ENCODE data around the gene LSM12. TPM values are rescaled to one million over a fixed set of nuclear protein-coding genes. Genes with fewer than 3 reads are reported as not detected.
A peak's percentile ranks its signal among the peaks of the same experiment; 100 is the strongest.

LSM12 gene
- total RNA-seq, 1 donor = 59.0 TPM

GRCh38 chr17:44086364-44087311, 20.2 kb upstream of the LSM12 start:
- no peaks in the 10 kb centered on the region for H3K27me3 ChIP-seq (ENCODE audit: insufficient read depth, low read length)
- H3K36me3 ChIP-seq (ENCODE audit: insufficient read depth, low read length) = peaks cover 33% of the 10 kb centered on the region
- H4K20me1 ChIP-seq (ENCODE audit: insufficient read depth, low read length) = no peaks in the 10 kb centered on the region
- no peaks in the 10 kb centered on the region for H3K79me2 ChIP-seq (ENCODE audit: insufficient read depth, low read length)
- H3K9me3 ChIP-seq (ENCODE audit: low read depth, low read length) = no peaks in the 10 kb centered on the region
- no peak overlapping the region for H2AFZ ChIP-seq (ENCODE audit: low read length)
- H3K4me3 ChIP-seq (ENCODE audit: insufficient read depth, low read length) = peak overlapping the region; percentile 44
- TF ChIP-seq CTCF (IDR thresholded peaks at IDR 0.05; ENCODE audit: extremely low read depth, low read depth, low read length) = no peak
- DNase-seq (ENCODE audit: insufficient read length, low spot score, missing footprints) = peak; percentile 99
- H3K4me2 ChIP-seq (ENCODE audit: insufficient read depth, low read length) = peak overlapping the region; percentile 69
- H3K4me1 ChIP-seq (ENCODE audit: insufficient read depth, low read length) = peaks cover 29% of the 10 kb centered on the region
- H3K27ac ChIP-seq (ENCODE audit: low read depth, low read length) = peak overlapping the region; percentile 94

GRCh38 chr17:44085908-44086307, 19.4 kb upstream of the LSM12 start:
- H2AFZ ChIP-seq (ENCODE audit: low read length) = no peak overlapping the region
- H3K27me3 ChIP-seq (ENCODE audit: insufficient read depth, low read length) = no peaks in the 10 kb centered on the region
- no peaks in the 10 kb centered on the region for H3K9me3 ChIP-seq (ENCODE audit: low read depth, low read length)
- no peak overlapping the region for H3K4me2 ChIP-seq (ENCODE audit: insufficient read depth, low read length)
- H4K20me1 ChIP-seq (ENCODE audit: insufficient read depth, low read length) = no peaks in the 10 kb centered on the region
- no peaks in the 10 kb centered on the region for H3K79me2 ChIP-seq (ENCODE audit: insufficient read depth, low read length)
- H3K27ac ChIP-seq (ENCODE audit: low read depth, low read length) = peak overlapping the region; percentile 83
- H3K36me3 ChIP-seq (ENCODE audit: insufficient read depth, low read length) = peaks cover 27% of the 10 kb centered on the region
- H3K4me1 ChIP-seq (ENCODE audit: insufficient read depth, low read length) = peaks cover 36% of the 10 kb centered on the region
- TF ChIP-seq CTCF (IDR thresholded peaks at IDR 0.05; ENCODE audit: extremely low read depth, low read depth, low read length) = no peak
- no peak overlapping the region for H3K4me3 ChIP-seq (ENCODE audit: insufficient read depth, low read length)
- no peak for DNase-seq (ENCODE audit: insufficient read length, low spot score, missing footprints)

- Histone ChIP-seq H3K4me1 (ENCODE audit: insufficient read depth, low read length) (peaks cover 37% of the 10 kb centered on the region), H4K20me1 (ENCODE audit: insufficient read depth, low read length) (no peaks in the 10 kb centered on the region), H3K36me3 (ENCODE audit: insufficient read depth, low read length) (peaks cover 35% of the 10 kb centered on the region), H3K4me3 (ENCODE audit: insufficient read depth, low read length) (no peak overlapping the region), H3K4me2 (ENCODE audit: insufficient read depth, low read length) (no peak overlapping the region), H3K27me3 (ENCODE audit: insufficient read depth, low read length) (no peaks in the 10 kb centered on the region), H2AFZ (ENCODE audit: low read length) (no peak overlapping the region), H3K27ac (ENCODE audit: low read depth, low read length) (peak overlapping the region; percentile 11), H3K79me2 (ENCODE audit: insufficient read depth, low read length) (no peaks in the 10 kb centered on the region), H3K9me3 (ENCODE audit: low read depth, low read length) (no peaks in the 10 kb centered on the region)
- no peak for DNase-seq (ENCODE audit: insufficient read length, low spot score, missing footprints)
- TF ChIP-seq CTCF (IDR thresholded peaks at IDR 0.05; ENCODE audit: extremely low read depth, low read depth, low read length) = no peak
Measured at GRCh38 chr17:44084921-44085320, 18.4 kb upstream of the LSM12 start.

- H4K20me1 ChIP-seq (ENCODE audit: insufficient read depth, low read length) = no peaks in the 10 kb centered on the region
- peak; percentile 35 for TF ChIP-seq CTCF (IDR thresholded peaks at IDR 0.05; ENCODE audit: extremely low read depth, low read depth, low read length)
Measured at GRCh38 chr17:44084131-44084538, 17.7 kb upstream of the LSM12 start.

More at GRCh38 chr17:44084131-44084538, 17.7 kb upstream of the LSM12 start:
- Histone ChIP-seq H3K9me3 (ENCODE audit: low read depth, low read length) (no peaks in the 10 kb centered on the region), H3K27me3 (ENCODE audit: insufficient read depth, low read length) (no peaks in the 10 kb centered on the region), H3K36me3 (ENCODE audit: insufficient read depth, low read length) (peaks cover 35% of the 10 kb centered on the region), H3K27ac (ENCODE audit: low read depth, low read length) (peak overlapping the region; percentile 11), H2AFZ (ENCODE audit: low read length) (no peak overlapping the region), H3K4me2 (ENCODE audit: insufficient read depth, low read length) (no peak overlapping the region), H3K79me2 (ENCODE audit: insufficient read depth, low read length) (no peaks in the 10 kb centered on the region), H3K4me1 (ENCODE audit: insufficient read depth, low read length) (peaks cover 37% of the 10 kb centered on the region), H3K4me3 (ENCODE audit: insufficient read depth, low read length) (no peak overlapping the region)
- DNase-seq (ENCODE audit: insufficient read length, low spot score, missing footprints) = peak; percentile 71
